HG02642 (cell line): ENCODE measurements around the gene MT1F.
"Not testable (repeated sequence)": the region's sequence is repeated elsewhere in the genome, so short reads cannot be mapped to it uniquely, and the experiment has no call there.

ENCODE experiments used
- ATAC-seq: cut with Tn5 transposase; IDR thresholded peaks from one replicate; pipeline ENCODE4 v1.9.1; 2021; ENCODE audit warnings: mild to moderate bottlenecking; ENCODE audit not compliant: unreplicated experiment, poor library complexity

Gene MT1F

DNA sequence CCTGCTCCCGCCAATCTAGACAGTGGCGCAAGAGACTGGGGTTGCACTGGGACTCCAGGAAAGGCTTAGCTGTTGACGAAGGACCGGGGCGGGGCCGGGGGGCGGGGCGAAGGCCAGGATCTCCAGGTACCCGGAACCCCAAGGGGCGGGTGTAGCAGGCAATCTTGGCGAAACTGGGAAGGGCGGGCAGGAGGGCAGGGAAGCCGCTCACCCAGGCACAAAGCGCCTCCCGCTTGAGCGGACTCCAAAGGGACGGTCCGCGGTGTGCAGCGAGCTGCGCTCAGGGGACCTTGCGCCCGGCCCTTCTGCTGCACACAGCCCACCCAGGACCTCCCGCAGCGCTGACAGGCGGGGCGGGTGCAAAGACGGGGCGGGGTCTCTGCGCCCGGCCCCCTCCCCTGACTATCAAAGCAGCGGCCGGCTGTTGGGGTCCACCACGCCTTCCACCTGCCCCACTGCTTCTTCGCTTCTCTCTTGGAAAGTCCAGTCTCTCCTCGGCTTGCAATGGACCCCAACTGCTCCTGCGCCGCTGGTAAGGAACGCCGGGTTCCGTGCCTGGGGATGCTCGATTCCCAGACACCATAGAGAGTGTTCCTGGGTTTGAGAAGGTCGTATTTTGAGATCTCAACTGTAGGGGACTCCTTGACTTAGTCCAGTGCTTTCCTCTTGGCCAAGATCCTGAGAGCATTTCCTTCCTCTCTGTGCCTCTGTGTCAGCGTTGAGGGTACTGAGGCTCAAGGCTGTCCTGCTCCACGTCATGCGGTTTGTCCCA, at the start of gene MT1F:
Gene MT1F (plus strand): TSS at position 405 of the 772 bp plus-strand sequence. CDS start 100 bp downstream, at position 505.
- ATAC-seq, result peak; percentile 68

DNA sequence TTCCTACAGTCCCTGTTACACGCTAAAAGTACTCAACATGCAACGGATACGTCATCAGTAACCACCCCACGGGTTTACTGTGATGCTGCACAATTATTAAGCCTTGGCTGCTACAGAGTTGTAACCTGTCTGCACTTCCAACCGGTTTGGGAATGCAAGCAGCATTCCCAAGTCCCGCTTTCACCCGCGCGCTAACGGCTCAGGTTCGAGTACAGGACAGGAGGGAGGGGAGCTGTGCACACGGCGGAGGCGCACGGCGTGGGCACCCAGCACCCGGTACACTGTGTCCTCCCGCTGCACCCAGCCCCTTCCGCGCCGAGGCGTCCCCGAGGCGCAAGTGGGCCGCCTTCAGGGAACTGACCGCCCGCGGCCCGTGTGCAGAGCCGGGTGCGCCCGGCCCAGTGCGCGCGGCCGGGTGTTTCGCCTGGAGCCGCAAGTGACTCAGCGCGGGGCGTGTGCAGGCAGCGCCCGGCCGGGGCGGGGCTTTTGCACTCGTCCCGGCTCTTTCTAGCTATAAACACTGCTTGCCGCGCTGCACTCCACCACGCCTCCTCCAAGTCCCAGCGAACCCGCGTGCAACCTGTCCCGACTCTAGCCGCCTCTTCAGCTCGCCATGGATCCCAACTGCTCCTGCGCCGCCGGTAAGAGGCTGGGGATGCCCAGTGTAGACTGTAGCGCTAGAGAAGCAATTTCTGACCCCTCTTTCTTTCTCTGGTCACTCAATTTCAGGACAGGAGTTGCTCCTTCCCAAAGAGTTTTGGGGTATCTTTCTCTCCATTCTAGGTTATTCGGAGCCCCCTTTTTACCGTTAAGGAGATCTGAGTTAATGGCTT, 49.5 kb upstream of the MT1F start, which contains the start of gene MT2A:
Gene MT2A (plus strand): TSS at position 542 of the 833 bp plus-strand sequence. CDS start 72 bp downstream, at position 614.
- peak; percentile 88 for ATAC-seq

DNA sequence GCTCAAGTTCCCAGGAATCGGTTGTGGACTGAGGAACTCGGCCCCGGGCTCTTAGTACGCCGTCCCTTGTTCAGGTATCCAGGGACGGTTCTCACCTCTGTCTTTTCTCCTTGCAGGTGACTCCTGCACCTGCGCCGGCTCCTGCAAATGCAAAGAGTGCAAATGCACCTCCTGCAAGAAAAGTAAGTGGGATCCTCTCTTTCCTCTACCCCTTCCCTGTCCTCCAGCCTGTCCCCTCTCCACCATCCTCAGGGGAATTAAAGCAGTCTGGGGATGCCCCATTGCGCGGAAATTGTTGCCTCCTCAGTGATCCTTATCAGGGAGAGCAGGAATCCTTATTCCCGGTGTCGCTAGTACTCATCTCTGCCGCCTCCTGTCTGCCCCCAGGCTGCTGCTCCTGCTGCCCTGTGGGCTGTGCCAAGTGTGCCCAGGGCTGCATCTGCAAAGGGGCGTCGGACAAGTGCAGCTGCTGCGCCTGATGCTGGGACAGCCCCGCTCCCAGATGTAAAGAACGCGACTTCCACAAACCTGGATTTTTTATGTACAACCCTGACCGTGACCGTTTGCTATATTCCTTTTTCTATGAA, 48.8 kb upstream of the MT1F start:
- ATAC-seq, result no peak

- peak; percentile 37 for ATAC-seq
Measured at GRCh38 chr16:56609463-56609921, 48.3 kb upstream of the MT1F start.

- no peak for ATAC-seq
Measured at GRCh38 chr16:56610017-56610608, 47.6 kb upstream of the MT1F start.

- ATAC-seq, result no peak
Measured at GRCh38 chr16:56610609-56611111, 47.1 kb upstream of the MT1F start.

GRCh38 chr16:56611281-56611833, 46.4 kb upstream of the MT1F start:
- ATAC-seq, result no peak

- ATAC-seq, result no peak
Measured at GRCh38 chr16:56613706-56614105, 44.1 kb upstream of the MT1F start.

GRCh38 chr16:56614549-56614991, 43.2 kb upstream of the MT1F start:
- ATAC-seq, result no peak

- no peak for ATAC-seq
Measured at GRCh38 chr16:56615353-56615752, 42.4 kb upstream of the MT1F start.

- ATAC-seq, result no peak
Measured at GRCh38 chr16:56616608-56617211, 41.0 kb upstream of the MT1F start.

- ATAC-seq, result no peak
Measured at GRCh38 chr16:56617212-56618085, 40.3 kb upstream of the MT1F start.

DNA sequence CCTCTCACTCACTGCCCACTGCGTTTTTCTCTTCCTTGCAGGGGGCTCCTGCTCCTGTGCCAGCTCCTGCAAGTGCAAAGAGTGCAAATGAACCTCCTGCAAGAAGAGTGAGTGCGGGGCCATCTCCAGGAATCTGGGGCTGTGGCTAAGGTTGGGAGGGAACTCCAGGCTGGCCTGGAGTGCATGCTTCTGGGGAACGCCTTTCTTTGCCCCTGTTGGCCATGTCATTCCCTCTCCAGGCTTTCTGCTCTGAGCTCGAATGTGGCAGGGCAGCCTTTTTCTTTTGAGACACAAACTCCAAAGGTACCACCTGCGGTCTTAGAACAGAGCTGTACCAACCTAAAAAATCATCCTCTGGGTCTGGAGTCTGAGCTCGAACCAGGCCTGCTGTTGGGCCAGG, 39.6 kb upstream of the MT1F start:
- ATAC-seq, result no peak

- no peak for ATAC-seq
Measured at GRCh38 chr16:56620339-56620897, 37.3 kb upstream of the MT1F start.

DNA sequence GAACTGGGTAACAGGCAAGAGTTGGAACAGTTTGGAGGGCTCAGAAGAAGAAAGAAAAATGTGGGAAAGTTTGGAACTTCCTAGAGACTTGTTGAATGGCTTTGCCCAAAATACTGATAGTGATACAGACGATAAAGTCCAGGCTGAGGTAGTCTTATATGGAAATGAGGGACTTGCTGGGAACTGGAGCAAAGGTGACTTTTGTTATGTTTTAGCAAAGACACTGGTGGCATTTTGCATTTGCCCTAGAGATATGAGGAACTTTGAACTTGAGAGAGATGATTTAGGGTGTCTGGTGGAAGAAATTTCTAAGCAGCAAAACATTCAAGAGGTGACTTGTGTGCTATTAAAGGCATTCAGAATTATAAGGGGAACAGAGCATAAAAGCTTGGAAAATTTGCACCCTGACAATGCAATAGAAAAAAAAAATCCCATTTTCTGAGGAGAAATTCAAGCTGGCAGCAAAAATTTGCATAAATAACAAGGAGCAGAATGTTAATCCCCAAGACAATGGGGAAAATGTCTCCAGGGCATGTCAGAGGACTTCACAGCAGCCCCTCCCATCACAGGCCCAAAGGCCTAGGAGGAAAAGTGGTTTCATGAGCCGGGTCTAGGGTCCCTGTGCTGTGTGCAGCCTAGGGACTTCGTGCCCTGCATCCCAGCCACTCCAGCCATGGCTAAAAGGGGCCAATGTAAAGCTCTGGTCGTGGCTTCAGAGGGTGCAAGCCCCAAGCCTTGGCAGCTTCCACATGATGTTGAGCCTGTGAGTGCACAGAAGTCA, 35.9 kb upstream of the MT1F start:
- not testable (repeated sequence) for ATAC-seq

DNA sequence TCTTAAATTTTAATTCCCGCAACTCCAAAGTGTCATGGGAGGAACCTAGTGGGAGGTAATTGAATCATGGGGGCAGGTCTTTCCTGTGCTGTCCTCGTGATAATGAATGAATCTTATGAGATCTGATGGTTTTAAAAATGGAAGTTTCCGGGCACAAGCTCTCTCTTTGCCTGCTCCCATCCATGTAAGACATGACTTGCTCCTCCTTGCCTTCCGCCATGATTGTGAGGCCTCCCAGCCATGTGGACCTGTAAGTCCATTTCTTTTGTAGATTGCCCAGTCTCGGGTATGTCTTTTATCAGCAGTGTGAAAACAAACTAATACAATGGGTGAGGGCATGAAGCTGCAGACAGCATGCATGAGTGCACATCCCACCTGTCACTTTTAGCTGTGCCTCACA, 34.6 kb upstream of the MT1F start:
- not testable (repeated sequence) for ATAC-seq

DNA sequence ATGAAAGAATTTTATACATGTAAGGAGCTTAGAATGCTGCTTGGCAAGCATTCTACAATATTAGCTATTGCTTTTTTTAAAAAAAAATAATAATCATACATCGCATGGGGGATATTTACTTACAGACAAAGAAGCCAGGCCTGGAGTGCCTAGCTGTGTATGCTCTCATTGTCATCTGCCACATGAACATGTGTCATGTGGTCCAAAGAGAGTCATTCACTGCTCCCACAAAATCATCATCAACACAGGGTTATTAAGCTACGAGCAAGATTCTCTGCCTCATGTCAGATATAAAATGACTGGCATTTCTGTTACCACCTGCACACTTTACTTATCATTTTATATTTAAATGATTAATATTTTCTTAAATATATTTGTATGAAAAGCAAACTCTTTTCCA, 34.1 kb upstream of the MT1F start:
- ATAC-seq, result no peak
